ENCODE results near the gene ADPRS. TPM values are rescaled to one million over a fixed set of nuclear protein-coding genes. Genes with fewer than 3 reads are reported as not detected.

Gene ADPRS
- total RNA-seq, 4 donors from 2014 or later, result 54.5 to 119 (median 71.2) TPM

DNA sequence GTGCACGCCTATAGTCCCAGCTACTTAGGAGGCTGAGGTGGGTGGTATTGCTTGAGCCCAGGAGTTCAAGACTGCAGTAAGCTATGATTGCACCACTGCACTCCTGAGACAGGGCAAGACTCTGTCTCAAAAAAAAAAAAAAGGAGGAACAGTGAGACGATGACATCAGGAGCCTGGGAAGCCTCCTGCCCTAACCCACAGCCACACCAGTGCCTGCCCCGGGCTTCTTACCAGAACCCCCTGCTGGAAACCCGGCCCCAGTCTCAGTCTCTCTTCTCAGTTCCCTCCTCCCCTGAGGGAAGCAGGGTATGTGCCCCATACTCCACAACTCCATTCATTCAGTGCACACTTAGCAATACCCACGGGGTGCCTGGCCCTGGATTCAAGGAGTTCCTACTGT is 27.2 kb downstream of the ADPRS start:
- TF ChIP-seq POLR2A (IDR thresholded peaks at IDR 0.05), result no peak
- TF ChIP-seq, protein P1, sequence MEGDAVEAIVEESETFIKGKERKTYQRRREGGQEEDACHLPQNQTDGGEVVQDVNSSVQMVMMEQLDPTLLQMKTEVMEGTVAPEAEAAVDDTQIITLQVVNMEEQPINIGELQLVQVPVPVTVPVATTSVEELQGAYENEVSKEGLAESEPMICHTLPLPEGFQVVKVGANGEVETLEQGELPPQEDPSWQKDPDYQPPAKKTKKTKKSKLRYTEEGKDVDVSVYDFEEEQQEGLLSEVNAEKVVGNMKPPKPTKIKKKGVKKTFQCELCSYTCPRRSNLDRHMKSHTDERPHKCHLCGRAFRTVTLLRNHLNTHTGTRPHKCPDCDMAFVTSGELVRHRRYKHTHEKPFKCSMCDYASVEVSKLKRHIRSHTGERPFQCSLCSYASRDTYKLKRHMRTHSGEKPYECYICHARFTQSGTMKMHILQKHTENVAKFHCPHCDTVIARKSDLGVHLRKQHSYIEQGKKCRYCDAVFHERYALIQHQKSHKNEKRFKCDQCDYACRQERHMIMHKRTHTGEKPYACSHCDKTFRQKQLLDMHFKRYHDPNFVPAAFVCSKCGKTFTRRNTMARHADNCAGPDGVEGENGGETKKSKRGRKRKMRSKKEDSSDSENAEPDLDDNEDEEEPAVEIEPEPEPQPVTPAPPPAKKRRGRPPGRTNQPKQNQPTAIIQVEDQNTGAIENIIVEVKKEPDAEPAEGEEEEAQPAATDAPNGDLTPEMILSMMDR (IDR thresholded peaks at IDR 0.05), result no peak
- intact Hi-C loops (cut with DNase I; ENCODE audit: low total_unique reads), result no loop called here
- 50 to 66% methylated on average over 5 of the region's 5 CpGs for WGBS, 2 donors
- no peak overlapping the region for H3K4me3 ChIP-seq (ENCODE audit: low read depth, poor library complexity, severe bottlenecking)
- DNase-seq (ENCODE audit: low spot score in 2 of 2), result no peak

DNA sequence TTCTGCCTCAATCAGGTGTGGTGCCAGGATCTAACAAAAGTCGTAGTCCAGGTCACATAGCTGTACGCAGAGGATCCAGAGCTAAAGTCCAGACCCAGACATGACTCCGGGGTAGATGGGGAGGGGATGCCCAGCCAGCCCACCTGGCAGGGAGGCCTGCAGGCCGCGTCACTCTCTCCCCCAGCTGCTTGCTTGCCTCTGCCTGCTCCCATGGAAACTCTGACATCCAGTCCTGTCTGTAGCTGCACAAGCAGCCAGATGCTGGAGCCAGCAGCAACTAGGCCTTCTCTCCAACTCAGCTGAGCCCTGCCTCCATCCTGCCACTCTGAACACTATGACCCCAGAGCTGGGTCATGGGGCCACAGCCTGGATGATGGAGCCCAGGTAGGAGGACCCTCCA is 28.2 kb downstream of the ADPRS start:
- 67 to 79% methylated on average over 4 to 5 of the region's 5 CpGs for WGBS, 2 donors
- DNase-seq (ENCODE audit: low spot score in 2 of 2), result no peak
- intact Hi-C loops (cut with DNase I; ENCODE audit: low total_unique reads), result no loop called here
- no peak for TF ChIP-seq POLR2A (IDR thresholded peaks at IDR 0.05)
- TF ChIP-seq, protein P1 (IDR thresholded peaks at IDR 0.05), result no peak
- no peak overlapping the region for H3K4me3 ChIP-seq (ENCODE audit: low read depth, poor library complexity, severe bottlenecking)

DNA sequence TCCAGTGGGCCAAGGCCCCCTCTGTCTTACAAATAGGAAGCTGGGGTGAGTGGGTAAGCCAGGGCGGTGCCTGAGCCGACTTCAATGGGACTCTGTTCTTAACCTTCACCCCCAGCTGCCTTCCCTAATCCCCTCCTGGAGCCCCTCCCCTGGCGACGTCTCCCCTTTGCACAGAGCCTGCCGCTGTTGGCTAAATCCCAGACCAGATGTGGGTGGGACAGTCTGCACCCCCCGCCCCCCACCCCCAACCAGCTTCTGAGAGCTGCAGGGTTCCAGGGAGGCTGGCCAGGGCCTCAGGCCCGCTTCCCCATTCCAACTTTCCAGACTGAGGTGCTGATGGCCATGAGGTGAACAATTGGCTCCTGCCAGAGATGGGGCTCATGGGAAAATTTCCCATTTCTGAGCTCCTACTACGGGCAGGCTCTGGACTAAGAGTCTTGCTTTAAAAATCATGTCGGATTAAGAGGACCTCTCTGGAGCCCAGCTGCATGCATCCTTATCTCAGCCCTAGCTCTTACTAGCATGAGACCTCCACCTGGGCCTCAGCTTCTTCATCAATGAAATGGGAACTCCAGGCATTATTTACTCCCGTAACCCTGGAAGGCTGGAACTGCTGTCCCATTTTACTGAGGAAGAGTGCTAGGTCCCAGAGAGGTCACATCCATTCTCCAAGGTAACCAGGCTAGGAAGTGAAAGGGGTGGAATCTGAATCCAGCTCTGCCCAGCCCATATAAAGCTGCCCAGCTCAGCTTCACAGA is 29.9 kb downstream of the ADPRS start:
- TF ChIP-seq, protein P1 (IDR thresholded peaks at IDR 0.05), result no peak
- TF ChIP-seq POLR2A (IDR thresholded peaks at IDR 0.05), result no peak
- 68 to 69% methylated on average over 10 of the region's 10 CpGs for WGBS, 2 donors
- DNase-seq (ENCODE audit: low spot score in 2 of 2), result no peak
- intact Hi-C loops (cut with DNase I; ENCODE audit: low total_unique reads), result no loop called here
- no peak overlapping the region for H3K4me3 ChIP-seq (ENCODE audit: low read depth, poor library complexity, severe bottlenecking)

DNA sequence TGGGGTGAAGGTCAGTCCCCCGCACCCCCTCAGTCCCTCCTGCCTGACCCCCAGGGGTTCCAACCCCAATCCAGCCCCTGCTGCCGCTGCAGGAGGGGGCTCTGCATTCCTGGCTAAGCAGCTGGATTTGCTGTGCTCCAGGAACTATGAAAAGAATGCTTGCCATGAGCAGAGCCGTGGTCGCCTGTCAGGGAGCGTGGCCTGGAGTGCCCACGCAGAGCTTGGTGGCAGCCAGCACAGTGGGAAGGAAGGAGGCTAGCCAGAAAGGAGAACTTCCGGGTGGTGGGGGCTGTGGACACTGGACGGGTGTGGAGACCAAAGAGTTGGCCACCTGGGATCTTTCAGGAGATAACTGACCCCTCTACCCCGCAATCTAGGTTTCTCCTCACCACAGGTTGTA is 30.8 kb downstream of the ADPRS start:
- TF ChIP-seq, protein P1 (IDR thresholded peaks at IDR 0.05), result no peak
- TF ChIP-seq POLR2A (IDR thresholded peaks at IDR 0.05), result no peak
- no peak overlapping the region for H3K4me3 ChIP-seq (ENCODE audit: low read depth, poor library complexity, severe bottlenecking)
- WGBS, 2 donors, result 45 to 69% methylated on average over 8 to 9 of the region's 9 CpGs
- intact Hi-C loops (cut with DNase I; ENCODE audit: low total_unique reads), result no loop called here
- no peak for DNase-seq (ENCODE audit: low spot score in 2 of 2)

DNA sequence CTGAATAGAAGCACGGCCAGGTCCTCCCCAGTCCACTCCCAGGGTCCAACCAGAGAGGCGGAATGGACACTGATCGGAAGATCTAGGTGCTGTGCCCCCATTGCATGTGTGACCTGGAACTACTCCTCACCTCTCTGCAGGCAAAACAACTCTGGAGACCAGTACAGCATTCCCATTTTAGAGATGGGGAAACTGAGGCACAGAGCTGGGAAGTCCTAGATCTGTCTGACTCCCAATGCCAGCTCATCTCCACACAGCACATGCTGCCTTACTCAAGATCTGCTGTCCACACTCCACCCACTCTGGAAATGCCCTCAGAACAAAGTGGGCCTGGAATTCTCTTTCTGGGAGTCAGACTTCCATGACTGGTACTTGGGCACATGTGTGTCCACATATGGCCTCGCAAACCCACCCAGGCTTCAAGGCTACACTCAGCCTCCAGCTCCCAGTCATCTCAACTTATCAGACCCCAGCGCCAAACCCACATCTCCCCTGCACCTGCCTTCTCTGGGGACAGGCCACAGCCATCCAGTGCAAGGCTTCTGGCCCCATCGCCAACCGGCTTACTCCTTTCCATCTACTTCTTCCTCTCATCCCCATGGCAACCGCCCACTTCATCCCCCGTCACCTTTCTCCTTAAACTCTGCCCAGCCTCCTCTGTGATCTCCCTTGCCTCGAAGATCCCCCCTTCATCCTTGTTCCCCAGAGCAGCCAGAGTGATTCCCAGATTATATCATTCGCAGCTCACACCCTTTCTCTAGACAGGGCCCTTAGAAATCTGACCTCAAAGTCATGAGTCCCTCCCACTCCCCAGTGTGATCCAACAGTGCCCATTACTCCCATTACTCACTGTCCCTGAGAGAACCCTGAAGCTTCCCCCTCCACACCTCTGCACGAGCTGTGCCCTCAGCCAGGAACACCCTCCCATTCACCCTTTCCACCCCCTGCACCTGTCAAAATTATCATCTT is 33.7 kb downstream of the ADPRS start:
- intact Hi-C loops (cut with DNase I; ENCODE audit: low total_unique reads), result no loop called here
- DNase-seq (ENCODE audit: low spot score in 2 of 2), result no peak
- WGBS, 2 donors, result 80 to 90% methylated on average over 12 of the region's 12 CpGs
- TF ChIP-seq, protein P1 (IDR thresholded peaks at IDR 0.05), result no peak
- TF ChIP-seq POLR2A (IDR thresholded peaks at IDR 0.05), result no peak
- no peak overlapping the region for H3K4me3 ChIP-seq (ENCODE audit: low read depth, poor library complexity, severe bottlenecking)

Data from lower leg skin (tissue), 4 donors.